Measurements from ENCODE around the gene ANKRD13D.

Gene ANKRD13D

DNA sequence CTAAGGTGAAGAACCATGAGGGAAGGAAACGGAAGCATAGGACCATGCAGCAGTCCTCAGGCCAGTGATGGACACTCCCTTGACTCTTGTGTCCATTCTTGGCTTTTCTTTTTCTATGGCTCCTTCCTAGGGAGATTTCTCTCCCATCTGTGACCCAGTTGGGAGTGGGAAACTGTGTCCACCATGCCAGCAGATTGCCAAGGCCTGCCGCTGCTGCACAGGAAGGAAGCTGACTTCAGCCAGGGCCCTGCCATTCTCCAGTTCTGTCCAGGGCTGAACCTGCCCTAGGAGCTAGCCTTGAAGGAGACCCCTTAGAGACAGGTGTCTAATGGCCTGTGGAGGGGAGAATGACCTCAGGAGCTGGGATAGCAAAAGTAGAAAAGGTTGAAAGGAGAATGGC is 31.6 kb downstream of the ANKRD13D start:
- H3K4me3 ChIP-seq (ENCODE audit: low read depth, low read length) = no peak overlapping the region
- TF ChIP-seq, protein P1, sequence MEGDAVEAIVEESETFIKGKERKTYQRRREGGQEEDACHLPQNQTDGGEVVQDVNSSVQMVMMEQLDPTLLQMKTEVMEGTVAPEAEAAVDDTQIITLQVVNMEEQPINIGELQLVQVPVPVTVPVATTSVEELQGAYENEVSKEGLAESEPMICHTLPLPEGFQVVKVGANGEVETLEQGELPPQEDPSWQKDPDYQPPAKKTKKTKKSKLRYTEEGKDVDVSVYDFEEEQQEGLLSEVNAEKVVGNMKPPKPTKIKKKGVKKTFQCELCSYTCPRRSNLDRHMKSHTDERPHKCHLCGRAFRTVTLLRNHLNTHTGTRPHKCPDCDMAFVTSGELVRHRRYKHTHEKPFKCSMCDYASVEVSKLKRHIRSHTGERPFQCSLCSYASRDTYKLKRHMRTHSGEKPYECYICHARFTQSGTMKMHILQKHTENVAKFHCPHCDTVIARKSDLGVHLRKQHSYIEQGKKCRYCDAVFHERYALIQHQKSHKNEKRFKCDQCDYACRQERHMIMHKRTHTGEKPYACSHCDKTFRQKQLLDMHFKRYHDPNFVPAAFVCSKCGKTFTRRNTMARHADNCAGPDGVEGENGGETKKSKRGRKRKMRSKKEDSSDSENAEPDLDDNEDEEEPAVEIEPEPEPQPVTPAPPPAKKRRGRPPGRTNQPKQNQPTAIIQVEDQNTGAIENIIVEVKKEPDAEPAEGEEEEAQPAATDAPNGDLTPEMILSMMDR (IDR thresholded peaks at IDR 0.05; ENCODE audit: low read depth, low read length) = no peak

- H3K4me3 ChIP-seq (ENCODE audit: low read depth, low read length) = no peak overlapping the region
- TF ChIP-seq, protein P1 (IDR thresholded peaks at IDR 0.05; ENCODE audit: low read depth, low read length) = no peak
These were observed 32.3 kb downstream of the ANKRD13D start for GRCh38 chr11:67321313-67321871.

- H3K4me3 ChIP-seq (ENCODE audit: low read depth, low read length) = no peak overlapping the region
- TF ChIP-seq, protein P1 (IDR thresholded peaks at IDR 0.05; ENCODE audit: low read depth, low read length) = no peak
These were observed 32.9 kb downstream of the ANKRD13D start for GRCh38 chr11:67322049-67322448.

DNA sequence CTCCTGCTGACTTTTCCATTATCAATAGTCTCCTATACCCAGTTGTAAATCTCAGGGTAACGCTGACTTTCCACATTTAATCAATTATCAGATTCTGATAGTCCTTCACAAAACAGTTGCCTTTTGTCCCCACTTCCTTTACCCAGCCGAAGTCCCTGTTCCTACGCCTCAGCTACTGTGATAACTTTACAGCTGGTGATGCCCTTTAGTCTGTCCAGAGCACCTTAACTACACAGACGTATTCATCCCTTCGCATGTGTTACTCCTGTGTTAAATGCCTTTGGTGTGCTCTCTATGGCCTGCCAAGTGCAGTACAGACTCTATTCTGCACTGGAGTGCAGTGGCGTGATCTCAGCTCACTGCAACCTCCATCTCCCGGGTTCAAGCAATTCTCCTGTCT is 34.4 kb downstream of the ANKRD13D start:
- TF ChIP-seq, protein P1 (IDR thresholded peaks at IDR 0.05; ENCODE audit: low read depth, low read length) = no peak
- no peak overlapping the region for H3K4me3 ChIP-seq (ENCODE audit: low read depth, low read length)

GRCh38 chr11:67332081-67332691 is 43.1 kb downstream of the ANKRD13D start:
- no peak overlapping the region for H3K4me3 ChIP-seq (ENCODE audit: low read depth, low read length)
- TF ChIP-seq, protein P1 (IDR thresholded peaks at IDR 0.05; ENCODE audit: low read depth, low read length) = no peak

GRCh38 chr11:67337257-67337656 is 48.2 kb downstream of the ANKRD13D start:
- TF ChIP-seq, protein P1 (IDR thresholded peaks at IDR 0.05; ENCODE audit: low read depth, low read length) = no peak
- no peak overlapping the region for H3K4me3 ChIP-seq (ENCODE audit: low read depth, low read length)

DNA sequence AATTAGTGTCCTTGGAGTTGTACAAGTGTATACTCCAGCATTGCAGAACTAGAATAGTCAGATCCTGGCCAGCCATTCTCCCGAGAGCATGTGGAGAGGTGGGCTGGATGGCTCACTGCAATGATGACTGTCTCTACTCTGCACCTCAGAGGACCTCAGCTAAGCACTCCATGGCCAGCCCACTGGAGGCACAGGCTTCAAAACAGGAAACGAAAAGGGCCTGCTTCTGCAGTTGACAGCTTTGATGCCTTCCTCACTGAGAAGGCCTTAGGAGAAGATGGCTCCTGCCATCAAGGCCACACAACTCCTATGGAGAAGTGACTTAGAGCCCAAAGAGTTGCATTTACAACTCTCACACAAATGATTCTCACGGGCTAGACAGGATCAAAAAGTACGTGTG is 55.2 kb downstream of the ANKRD13D start:
- H3K4me3 ChIP-seq (ENCODE audit: low read depth, low read length) = no peak overlapping the region

More for the DNA sequence above, 55.2 kb downstream of the ANKRD13D start:
- TF ChIP-seq, protein P1 (IDR thresholded peaks at IDR 0.05; ENCODE audit: low read depth, low read length) = no peak
